ENCODE data around the gene IGHMBP2.
A peak's percentile ranks its signal among the peaks of the same experiment; 100 is the strongest.

IGHMBP2 gene

GRCh38 chr11:68978626-68978930 lies 74.9 kb downstream of the IGHMBP2 start:
- Histone ChIP-seq H3K23ac (ENCODE audit: low read length) (no peak overlapping the region), H2AFZ (ENCODE audit: insufficient read depth, low read length, poor library complexity) (no peak overlapping the region), H3K9ac (ENCODE audit: low read length) (no peak overlapping the region), H3K27ac (ENCODE audit: low read depth, low read length) (no peak overlapping the region), H3K79me1 (ENCODE audit: low read length) (no peaks in the 10 kb centered on the region), H2BK120ac (ENCODE audit: insufficient read depth, low read length, poor library complexity) (no peak overlapping the region), H2BK5ac (ENCODE audit: low read depth, low read length, poor library complexity) (no peak overlapping the region), H3K18ac (ENCODE audit: low read length) (no peak overlapping the region), H2BK12ac (ENCODE audit: low read length) (no peak overlapping the region), H3K14ac (ENCODE audit: low read length) (no peak overlapping the region), H3K36me3 (ENCODE audit: control insufficient read depth in 1 of 2, insufficient read depth in 2 of 2, low read length in 2 of 2) (no peaks in the 10 kb centered on the region), H3K4me2 (ENCODE audit: low read length) (no peak overlapping the region), H3K4me3 (ENCODE audit: low read depth, low read length) (no peak overlapping the region), H2AK5ac (ENCODE audit: low read length) (no peak overlapping the region), H3K4me1 (ENCODE audit: control insufficient read depth in 1 of 2, insufficient read depth in 2 of 2, low read length in 2 of 2) (peaks cover 0 to 2% of the 10 kb centered on the region in 2 experiments), H3K79me2 (ENCODE audit: control insufficient read depth, insufficient read depth, low read length, poor library complexity) (no peaks in the 10 kb centered on the region), H4K12ac (ENCODE audit: low read depth, low read length) (no peak overlapping the region), H3K4ac (ENCODE audit: low read depth, low read length) (no peak overlapping the region), H4K8ac (ENCODE audit: low read depth, low read length) (no peak overlapping the region), H4K91ac (ENCODE audit: low read depth, low read length) (no peak overlapping the region), H3K9me3 (ENCODE audit: insufficient read depth, low read depth, low read length) (peaks cover 4% of the 10 kb centered on the region), H3K27me3 (ENCODE audit: insufficient read depth, low read length) (no peaks in the 10 kb centered on the region)
- no CpG with 5 or more reads among the region's 5 CpGs for WGBS (ENCODE audit: extremely low coverage, insufficient coverage, insufficient read length)
- DNase-seq: no peak

GRCh38 chr11:68978931-68979594 lies 75.4 kb downstream of the IGHMBP2 start:
- H2BK5ac ChIP-seq (ENCODE audit: low read depth, low read length, poor library complexity): no peak overlapping the region
- H4K91ac ChIP-seq (ENCODE audit: low read depth, low read length): no peak overlapping the region
- no peaks in the 10 kb centered on the region for H3K79me1 ChIP-seq (ENCODE audit: low read length)
- H3K4me2 ChIP-seq (ENCODE audit: low read length): no peak overlapping the region
- H3K9ac ChIP-seq (ENCODE audit: low read length): peak overlapping the region; percentile 18
- no peak overlapping the region for H3K14ac ChIP-seq (ENCODE audit: low read length)
- H3K27me3 ChIP-seq (ENCODE audit: insufficient read depth, low read length): no peaks in the 10 kb centered on the region
- no peak overlapping the region for H4K8ac ChIP-seq (ENCODE audit: low read depth, low read length)
- no peaks in the 10 kb centered on the region for H3K79me2 ChIP-seq (ENCODE audit: control insufficient read depth, insufficient read depth, low read length, poor library complexity)
- no peak overlapping the region for H3K23ac ChIP-seq (ENCODE audit: low read length)
- no peaks in the 10 kb centered on the region for H3K4me1 ChIP-seq (ENCODE audit: control insufficient read depth in 1 of 2, insufficient read depth in 2 of 2, low read length in 2 of 2)
- no peak overlapping the region for H2AK5ac ChIP-seq (ENCODE audit: low read length)
- peak overlapping the region; percentile 55 for H3K4me3 ChIP-seq (ENCODE audit: low read depth, low read length)
- H4K12ac ChIP-seq (ENCODE audit: low read depth, low read length): no peak overlapping the region
- H3K27ac ChIP-seq (ENCODE audit: low read depth, low read length): no peak overlapping the region
- H3K36me3 ChIP-seq (ENCODE audit: control insufficient read depth in 1 of 2, insufficient read depth in 2 of 2, low read length in 2 of 2): no peaks in the 10 kb centered on the region
- WGBS (ENCODE audit: extremely low coverage, insufficient coverage, insufficient read length): no CpG with 5 or more reads among the region's 15 CpGs
- no peak for DNase-seq
- peaks cover 4% of the 10 kb centered on the region for H3K9me3 ChIP-seq (ENCODE audit: insufficient read depth, low read depth, low read length)
- H2BK12ac ChIP-seq (ENCODE audit: low read length): no peak overlapping the region
- H2BK120ac ChIP-seq (ENCODE audit: insufficient read depth, low read length, poor library complexity): no peak overlapping the region
- H2AFZ ChIP-seq (ENCODE audit: insufficient read depth, low read length, poor library complexity): no peak overlapping the region
- no peak overlapping the region for H3K18ac ChIP-seq (ENCODE audit: low read length)
- no peak overlapping the region for H3K4ac ChIP-seq (ENCODE audit: low read depth, low read length)

- Histone ChIP-seq H3K9me3 (ENCODE audit: insufficient read depth, low read depth, low read length) (peaks cover 1% of the 10 kb centered on the region), H2BK5ac (ENCODE audit: low read depth, low read length, poor library complexity) (no peak overlapping the region), H3K79me2 (ENCODE audit: control insufficient read depth, insufficient read depth, low read length, poor library complexity) (no peaks in the 10 kb centered on the region), H3K4me2 (ENCODE audit: low read length) (no peak overlapping the region), H3K18ac (ENCODE audit: low read length) (no peak overlapping the region), H2AFZ (ENCODE audit: insufficient read depth, low read length, poor library complexity) (no peak overlapping the region), H4K91ac (ENCODE audit: low read depth, low read length) (no peak overlapping the region), H3K27ac (ENCODE audit: low read depth, low read length) (no peak overlapping the region), H3K4me1 (ENCODE audit: control insufficient read depth in 1 of 2, insufficient read depth in 2 of 2, low read length in 2 of 2) (no peaks in the 10 kb centered on the region), H3K9ac (ENCODE audit: low read length) (no peak overlapping the region), H3K79me1 (ENCODE audit: low read length) (no peaks in the 10 kb centered on the region), H3K14ac (ENCODE audit: low read length) (no peak overlapping the region), H4K12ac (ENCODE audit: low read depth, low read length) (no peak overlapping the region), H2AK5ac (ENCODE audit: low read length) (no peak overlapping the region), H2BK120ac (ENCODE audit: insufficient read depth, low read length, poor library complexity) (no peak overlapping the region), H3K27me3 (ENCODE audit: insufficient read depth, low read length) (no peaks in the 10 kb centered on the region), H4K8ac (ENCODE audit: low read depth, low read length) (no peak overlapping the region), H3K23ac (ENCODE audit: low read length) (no peak overlapping the region), H3K4ac (ENCODE audit: low read depth, low read length) (no peak overlapping the region), H3K36me3 (ENCODE audit: control insufficient read depth in 1 of 2, insufficient read depth in 2 of 2, low read length in 2 of 2) (no peaks in the 10 kb centered on the region), H2BK12ac (ENCODE audit: low read length) (no peak overlapping the region), H3K4me3 (ENCODE audit: low read depth, low read length) (no peak overlapping the region)
- WGBS (ENCODE audit: extremely low coverage, insufficient coverage, insufficient read length): no CpG with 5 or more reads among the region's 33 CpGs
- DNase-seq: no peak
These were observed 76.5 kb downstream of the IGHMBP2 start for GRCh38 chr11:68979931-68980775.

GRCh38 chr11:68980776-68981065 lies 77.0 kb downstream of the IGHMBP2 start, which contains the start of gene MRGPRD:
Gene MRGPRD (minus strand): TSS chr11:68980986. CDS start chr11:68980986, 0 bp downstream.
- WGBS (ENCODE audit: extremely low coverage, insufficient coverage, insufficient read length): no CpG with 5 or more reads among the region's 8 CpGs
- Histone ChIP-seq H3K79me2 (ENCODE audit: control insufficient read depth, insufficient read depth, low read length, poor library complexity) (no peaks in the 10 kb centered on the region), H3K9ac (ENCODE audit: low read length) (no peak within 1 kb of the TSS)

More at GRCh38 chr11:68980776-68981065, 77.0 kb downstream of the IGHMBP2 start, which contains the start of gene MRGPRD:
- Histone ChIP-seq H3K4me2 (ENCODE audit: low read length) (no peak within 1 kb of the TSS), H3K4me3 (ENCODE audit: low read depth, low read length) (no peak within 1 kb of the TSS), H4K12ac (ENCODE audit: low read depth, low read length) (no peak within 1 kb of the TSS), H2BK5ac (ENCODE audit: low read depth, low read length, poor library complexity) (no peak within 1 kb of the TSS), H2AFZ (ENCODE audit: insufficient read depth, low read length, poor library complexity) (no peak within 1 kb of the TSS), H3K27me3 (ENCODE audit: insufficient read depth, low read length) (no peaks in the 10 kb centered on the region), H3K9me3 (ENCODE audit: insufficient read depth, low read depth, low read length) (peaks cover 1% of the 10 kb centered on the region), H2BK12ac (ENCODE audit: low read length) (no peak within 1 kb of the TSS), H4K8ac (ENCODE audit: low read depth, low read length) (no peak within 1 kb of the TSS), H3K18ac (ENCODE audit: low read length) (no peak within 1 kb of the TSS), H3K27ac (ENCODE audit: low read depth, low read length) (no peak within 1 kb of the TSS), H3K23ac (ENCODE audit: low read length) (no peak within 1 kb of the TSS), H3K36me3 (ENCODE audit: control insufficient read depth in 1 of 2, insufficient read depth in 2 of 2, low read length in 2 of 2) (no peaks in the 10 kb centered on the region), H3K4ac (ENCODE audit: low read depth, low read length) (no peak within 1 kb of the TSS), H3K4me1 (ENCODE audit: control insufficient read depth in 1 of 2, insufficient read depth in 2 of 2, low read length in 2 of 2) (no peaks in the 10 kb centered on the region), H4K91ac (ENCODE audit: low read depth, low read length) (no peak within 1 kb of the TSS), H2AK5ac (ENCODE audit: low read length) (no peak within 1 kb of the TSS), H2BK120ac (ENCODE audit: insufficient read depth, low read length, poor library complexity) (no peak within 1 kb of the TSS), H3K79me1 (ENCODE audit: low read length) (no peaks in the 10 kb centered on the region), H3K14ac (ENCODE audit: low read length) (no peak within 1 kb of the TSS)
- no peak for DNase-seq
